HEK293 (cell line): ENCODE measurements around the gene ZBTB1.

Experiments
- EGR2 ChIP-seq: fragments of 450-650 bp; formaldehyde crosslinking; IDR thresholded peaks from 2 replicates; pipeline ENCODE4 v1.5.1; 2016; ENCODE audit warnings: low read depth, missing biosample characterization, missing genetic modification characterization
- FEZF1 ChIP-seq: fragments of 450-650 bp; formaldehyde crosslinking; IDR thresholded peaks from 2 replicates; pipeline ENCODE4 v1.5.1; 2016; ENCODE audit warnings: missing biosample characterization, missing genetic modification characterization
- GFI1B ChIP-seq: fragments of 450-650 bp; formaldehyde crosslinking; IDR thresholded peaks from 2 replicates; pipeline ENCODE4 v1.5.1; 2016; ENCODE audit warnings: missing biosample characterization, missing genetic modification characterization
- GLIS1 ChIP-seq: fragments of 450-650 bp; formaldehyde crosslinking; IDR thresholded peaks from 2 replicates; pipeline ENCODE4 v1.5.1; 2016; ENCODE audit warnings: missing biosample characterization, missing genetic modification characterization
- SCRT2 ChIP-seq: fragments of 450-650 bp; formaldehyde crosslinking; IDR thresholded peaks from 2 replicates; pipeline ENCODE4 v1.5.1; 2016; ENCODE audit warnings: missing biosample characterization, missing genetic modification characterization
- SP3 ChIP-seq: fragments of 450-650 bp; formaldehyde crosslinking; IDR thresholded peaks from 2 replicates; pipeline ENCODE4 v1.5.1; 2016; ENCODE audit warnings: missing biosample characterization, missing genetic modification characterization
- ZBTB17 ChIP-seq: fragments of 450-650 bp; formaldehyde crosslinking; IDR thresholded peaks from 2 replicates; pipeline ENCODE4 v1.5.1; 2016; ENCODE audit warnings: missing biosample characterization, missing genetic modification characterization
- ZFHX2 ChIP-seq: fragments of 450-650 bp; formaldehyde crosslinking; conservative IDR thresholded peaks from 2 replicates; pipeline ENCODE4 v1.5.1; 2016; ENCODE audit warnings: missing biosample characterization, missing genetic modification characterization
- ZFP37 ChIP-seq: fragments of 450-650 bp; formaldehyde crosslinking; IDR thresholded peaks from 2 replicates; pipeline ENCODE4 v1.5.1; 2016; ENCODE audit warnings: missing biosample characterization, missing genetic modification characterization
- ZNF146 ChIP-seq: fragments of 450-650 bp; formaldehyde crosslinking; IDR thresholded peaks from 2 replicates; pipeline ENCODE4 v1.5.1; 2016; ENCODE audit warnings: missing biosample characterization, missing genetic modification characterization
- ZNF335 ChIP-seq: fragments of 450-650 bp; formaldehyde crosslinking; conservative IDR thresholded peaks from 2 replicates; pipeline ENCODE4 v1.5.1; 2016; ENCODE audit warnings: missing biosample characterization, missing genetic modification characterization
- ZNF510 ChIP-seq: fragments of 450-650 bp; formaldehyde crosslinking; IDR thresholded peaks from 2 replicates; pipeline ENCODE4 v1.5.1; 2018; ENCODE audit warnings: mild to moderate bottlenecking, missing genetic modification characterization, missing biosample characterization; ENCODE audit not compliant: insufficient replicate concordance
- ZNF600 ChIP-seq: fragments of 450-650 bp; formaldehyde crosslinking; IDR thresholded peaks from 2 replicates; pipeline ENCODE4 v1.5.1; 2016; ENCODE audit warnings: missing biosample characterization, missing genetic modification characterization
- ZNF658 ChIP-seq: fragments of 450-650 bp; formaldehyde crosslinking; IDR thresholded peaks from 2 replicates; pipeline ENCODE4; 2016; ENCODE audit warnings: missing biosample characterization, missing genetic modification characterization
- ZNF76 ChIP-seq: fragments of 450-650 bp; formaldehyde crosslinking; IDR thresholded peaks from 2 replicates; pipeline ENCODE4; 2016; ENCODE audit warnings: low read depth, missing biosample characterization, missing genetic modification characterization, borderline replicate concordance
- TF ChIP-seq, protein P1 (sequence below): fragments of 450-650 bp; formaldehyde crosslinking; optimal IDR thresholded peaks from 2 replicates; pipeline ENCODE3; 2016; ENCODE audit warnings: missing biosample characterization, mild to moderate bottlenecking, missing genetic modification characterization
- TF ChIP-seq, protein P2 (sequence below): fragments of 450-650 bp; formaldehyde crosslinking; IDR thresholded peaks from 2 replicates; pipeline ENCODE4 v1.5.1; 2016; ENCODE audit warnings: missing biosample characterization, missing genetic modification characterization
- TF ChIP-seq, protein P3 (sequence below): fragments of 450-650 bp; formaldehyde crosslinking; conservative IDR thresholded peaks from 2 replicates; pipeline ENCODE4 v1.5.1; 2016; ENCODE audit warnings: low read depth, missing biosample characterization, missing genetic modification characterization
- TF ChIP-seq, protein P4 (sequence below): fragments of 450-650 bp; IDR thresholded peaks from 2 replicates; pipeline ENCODE4 v1.5.1; 2018; ENCODE audit warnings: missing biosample characterization, mild to moderate bottlenecking, missing genetic modification characterization
- TF ChIP-seq, protein P5 (sequence below): fragments of 450-650 bp; formaldehyde crosslinking; IDR thresholded peaks from 2 replicates; pipeline ENCODE4 v1.5.1; 2016; ENCODE audit warnings: missing biosample characterization, missing genetic modification characterization
- TF ChIP-seq, protein P6 (sequence below): fragments of 450-650 bp; formaldehyde crosslinking; IDR thresholded peaks from 2 replicates; pipeline ENCODE4 v1.5.1; 2016; ENCODE audit warnings: missing biosample characterization, missing genetic modification characterization
- TF ChIP-seq, protein P7 (sequence below): sonication (generic); formaldehyde crosslinking; IDR thresholded peaks from 2 replicates; pipeline ENCODE4 v1.8.1; 2022; ENCODE audit warnings: mild to moderate bottlenecking, moderate library complexity, missing genetic modification reagents
- TF ChIP-seq, protein P8 (sequence below): fragments of 450-650 bp; formaldehyde crosslinking; IDR thresholded peaks from 2 replicates; pipeline ENCODE4 v1.5.1; 2016; ENCODE audit warnings: missing biosample characterization, missing genetic modification characterization

The ZBTB1 gene

DNA sequence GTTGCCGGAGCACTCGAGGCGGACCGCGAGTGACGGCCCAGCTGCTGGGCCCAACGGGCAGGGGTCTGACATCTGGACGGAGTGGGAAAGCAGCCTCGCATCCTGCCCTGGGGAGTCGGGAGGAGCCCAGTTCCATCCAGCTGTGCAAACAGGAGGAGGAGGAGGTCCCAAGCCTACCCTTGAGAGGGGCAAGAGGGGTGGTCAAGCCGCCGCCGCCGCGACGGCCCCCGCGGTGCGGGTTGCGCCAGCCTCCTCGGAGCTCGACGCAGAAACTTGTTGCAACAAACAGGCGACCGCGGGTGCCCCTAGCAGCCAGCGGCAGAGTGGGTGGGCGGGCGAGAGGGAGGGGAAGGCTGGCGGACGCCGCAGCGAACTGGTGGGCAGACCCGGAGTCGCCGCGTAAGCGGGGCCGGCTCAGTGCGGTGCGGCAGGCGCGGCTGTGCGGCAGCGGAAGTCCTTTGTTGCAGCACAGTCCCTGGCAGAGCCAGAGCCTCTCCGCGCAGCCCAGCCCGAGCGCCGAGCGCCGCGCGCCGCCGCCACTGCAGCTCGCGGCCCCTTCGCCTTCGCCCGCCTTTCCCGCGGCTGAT, at the start of gene ZBTB1 (continued):
- TF ChIP-seq, protein P1, sequence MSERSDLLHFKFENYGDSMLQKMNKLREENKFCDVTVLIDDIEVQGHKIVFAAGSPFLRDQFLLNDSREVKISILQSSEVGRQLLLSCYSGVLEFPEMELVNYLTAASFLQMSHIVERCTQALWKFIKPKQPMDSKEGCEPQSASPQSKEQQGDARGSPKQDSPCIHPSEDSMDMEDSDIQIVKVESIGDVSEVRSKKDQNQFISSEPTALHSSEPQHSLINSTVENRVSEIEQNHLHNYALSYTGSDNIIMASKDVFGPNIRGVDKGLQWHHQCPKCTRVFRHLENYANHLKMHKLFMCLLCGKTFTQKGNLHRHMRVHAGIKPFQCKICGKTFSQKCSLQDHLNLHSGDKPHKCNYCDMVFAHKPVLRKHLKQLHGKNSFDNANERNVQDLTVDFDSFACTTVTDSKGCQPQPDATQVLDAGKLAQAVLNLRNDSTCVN (tag by site-specific recombination), result peak; percentile 72
- TF ChIP-seq ZBTB17 (peak; percentile 80), EGR2 (peak; percentile 32; the same call in 1 of the 2 replicates), SP3 (tag by site-specific recombination) (peak; percentile 73), GLIS1 (tag by site-specific recombination) (peak; percentile 86), ZNF658 (tag by site-specific recombination) (no peak), ZNF600 (peak; percentile 91), ZNF510 (tag by site-specific recombination) (no peak), GFI1B (tag by site-specific recombination) (no peak), ZNF76 (tag by site-specific recombination) (0 out of 2 replicates have a peak, but pooled peaks have one; percentile 6), FEZF1 (tag by site-specific recombination) (peak; percentile 8; the same call in 1 of the 2 replicates), ZFHX2 (tag by site-specific recombination) (peak; percentile 58; the same call in 1 of the 2 replicates), ZNF335 (tag by site-specific recombination) (peak; percentile 50), ZNF146 (tag by site-specific recombination) (0 out of 2 replicates have a peak, but pooled peaks have one; percentile 1), SCRT2 (tag by site-specific recombination) (peak; percentile 98), ZFP37 (tag by site-specific recombination) (0 out of 2 replicates have a peak, but pooled peaks have one; percentile 77)
- TF ChIP-seq, protein P2, sequence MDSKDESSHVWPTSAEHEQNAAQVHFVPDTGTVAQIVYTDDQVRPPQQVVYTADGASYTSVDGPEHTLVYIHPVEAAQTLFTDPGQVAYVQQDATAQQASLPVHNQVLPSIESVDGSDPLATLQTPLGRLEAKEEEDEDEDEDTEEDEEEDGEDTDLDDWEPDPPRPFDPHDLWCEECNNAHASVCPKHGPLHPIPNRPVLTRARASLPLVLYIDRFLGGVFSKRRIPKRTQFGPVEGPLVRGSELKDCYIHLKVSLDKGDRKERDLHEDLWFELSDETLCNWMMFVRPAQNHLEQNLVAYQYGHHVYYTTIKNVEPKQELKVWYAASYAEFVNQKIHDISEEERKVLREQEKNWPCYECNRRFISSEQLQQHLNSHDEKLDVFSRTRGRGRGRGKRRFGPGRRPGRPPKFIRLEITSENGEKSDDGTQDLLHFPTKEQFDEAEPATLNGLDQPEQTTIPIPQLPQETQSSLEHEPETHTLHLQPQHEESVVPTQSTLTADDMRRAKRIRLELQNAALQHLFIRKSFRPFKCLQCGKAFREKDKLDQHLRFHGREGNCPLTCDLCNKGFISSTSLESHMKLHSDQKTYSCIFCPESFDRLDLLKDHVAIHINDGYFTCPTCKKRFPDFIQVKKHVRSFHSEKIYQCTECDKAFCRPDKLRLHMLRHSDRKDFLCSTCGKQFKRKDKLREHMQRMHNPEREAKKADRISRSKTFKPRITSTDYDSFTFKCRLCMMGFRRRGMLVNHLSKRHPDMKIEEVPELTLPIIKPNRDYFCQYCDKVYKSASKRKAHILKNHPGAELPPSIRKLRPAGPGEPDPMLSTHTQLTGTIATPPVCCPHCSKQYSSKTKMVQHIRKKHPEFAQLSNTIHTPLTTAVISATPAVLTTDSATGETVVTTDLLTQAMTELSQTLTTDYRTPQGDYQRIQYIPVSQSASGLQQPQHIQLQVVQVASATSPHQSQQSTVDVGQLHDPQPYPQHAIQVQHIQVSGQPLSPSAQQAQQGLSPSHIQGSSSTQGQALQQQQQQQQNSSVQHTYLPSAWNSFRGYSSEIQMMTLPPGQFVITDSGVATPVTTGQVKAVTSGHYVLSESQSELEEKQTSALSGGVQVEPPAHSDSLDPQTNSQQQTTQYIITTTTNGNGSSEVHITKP (tag by site-specific recombination), result peak; percentile 98
- TF ChIP-seq, protein P3, sequence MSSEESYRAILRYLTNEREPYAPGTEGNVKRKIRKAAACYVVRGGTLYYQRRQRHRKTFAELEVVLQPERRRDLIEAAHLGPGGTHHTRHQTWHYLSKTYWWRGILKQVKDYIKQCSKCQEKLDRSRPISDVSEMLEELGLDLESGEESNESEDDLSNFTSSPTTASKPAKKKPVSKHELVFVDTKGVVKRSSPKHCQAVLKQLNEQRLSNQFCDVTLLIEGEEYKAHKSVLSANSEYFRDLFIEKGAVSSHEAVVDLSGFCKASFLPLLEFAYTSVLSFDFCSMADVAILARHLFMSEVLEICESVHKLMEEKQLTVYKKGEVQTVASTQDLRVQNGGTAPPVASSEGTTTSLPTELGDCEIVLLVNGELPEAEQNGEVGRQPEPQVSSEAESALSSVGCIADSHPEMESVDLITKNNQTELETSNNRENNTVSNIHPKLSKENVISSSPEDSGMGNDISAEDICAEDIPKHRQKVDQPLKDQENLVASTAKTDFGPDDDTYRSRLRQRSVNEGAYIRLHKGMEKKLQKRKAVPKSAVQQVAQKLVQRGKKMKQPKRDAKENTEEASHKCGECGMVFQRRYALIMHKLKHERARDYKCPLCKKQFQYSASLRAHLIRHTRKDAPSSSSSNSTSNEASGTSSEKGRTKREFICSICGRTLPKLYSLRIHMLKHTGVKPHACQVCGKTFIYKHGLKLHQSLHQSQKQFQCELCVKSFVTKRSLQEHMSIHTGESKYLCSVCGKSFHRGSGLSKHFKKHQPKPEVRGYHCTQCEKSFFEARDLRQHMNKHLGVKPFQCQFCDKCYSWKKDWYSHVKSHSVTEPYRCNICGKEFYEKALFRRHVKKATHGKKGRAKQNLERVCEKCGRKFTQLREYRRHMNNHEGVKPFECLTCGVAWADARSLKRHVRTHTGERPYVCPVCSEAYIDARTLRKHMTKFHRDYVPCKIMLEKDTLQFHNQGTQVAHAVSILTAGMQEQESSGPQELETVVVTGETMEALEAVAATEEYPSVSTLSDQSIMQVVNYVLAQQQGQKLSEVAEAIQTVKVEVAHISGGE (tag by site-specific recombination), result peak; percentile 90
- TF ChIP-seq, protein P4, sequence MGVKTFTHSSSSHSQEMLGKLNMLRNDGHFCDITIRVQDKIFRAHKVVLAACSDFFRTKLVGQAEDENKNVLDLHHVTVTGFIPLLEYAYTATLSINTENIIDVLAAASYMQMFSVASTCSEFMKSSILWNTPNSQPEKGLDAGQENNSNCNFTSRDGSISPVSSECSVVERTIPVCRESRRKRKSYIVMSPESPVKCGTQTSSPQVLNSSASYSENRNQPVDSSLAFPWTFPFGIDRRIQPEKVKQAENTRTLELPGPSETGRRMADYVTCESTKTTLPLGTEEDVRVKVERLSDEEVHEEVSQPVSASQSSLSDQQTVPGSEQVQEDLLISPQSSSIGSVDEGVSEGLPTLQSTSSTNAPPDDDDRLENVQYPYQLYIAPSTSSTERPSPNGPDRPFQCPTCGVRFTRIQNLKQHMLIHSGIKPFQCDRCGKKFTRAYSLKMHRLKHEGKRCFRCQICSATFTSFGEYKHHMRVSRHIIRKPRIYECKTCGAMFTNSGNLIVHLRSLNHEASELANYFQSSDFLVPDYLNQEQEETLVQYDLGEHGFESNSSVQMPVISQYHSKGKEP, result peak; percentile 89
- TF ChIP-seq, protein P5, sequence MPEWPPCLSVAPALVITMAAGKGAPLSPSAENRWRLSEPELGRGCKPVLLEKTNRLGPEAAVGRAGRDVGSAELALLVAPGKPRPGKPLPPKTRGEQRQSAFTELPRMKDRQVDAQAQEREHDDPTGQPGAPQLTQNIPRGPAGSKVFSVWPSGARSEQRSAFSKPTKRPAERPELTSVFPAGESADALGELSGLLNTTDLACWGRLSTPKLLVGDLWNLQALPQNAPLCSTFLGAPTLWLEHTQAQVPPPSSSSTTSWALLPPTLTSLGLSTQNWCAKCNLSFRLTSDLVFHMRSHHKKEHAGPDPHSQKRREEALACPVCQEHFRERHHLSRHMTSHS (tag by site-specific recombination), result no peak
- TF ChIP-seq, protein P6, sequence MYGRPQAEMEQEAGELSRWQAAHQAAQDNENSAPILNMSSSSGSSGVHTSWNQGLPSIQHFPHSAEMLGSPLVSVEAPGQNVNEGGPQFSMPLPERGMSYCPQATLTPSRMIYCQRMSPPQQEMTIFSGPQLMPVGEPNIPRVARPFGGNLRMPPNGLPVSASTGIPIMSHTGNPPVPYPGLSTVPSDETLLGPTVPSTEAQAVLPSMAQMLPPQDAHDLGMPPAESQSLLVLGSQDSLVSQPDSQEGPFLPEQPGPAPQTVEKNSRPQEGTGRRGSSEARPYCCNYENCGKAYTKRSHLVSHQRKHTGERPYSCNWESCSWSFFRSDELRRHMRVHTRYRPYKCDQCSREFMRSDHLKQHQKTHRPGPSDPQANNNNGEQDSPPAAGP, result 0 out of 2 replicates have a peak, but pooled peaks have one; percentile 51
- TF ChIP-seq, protein P7, sequence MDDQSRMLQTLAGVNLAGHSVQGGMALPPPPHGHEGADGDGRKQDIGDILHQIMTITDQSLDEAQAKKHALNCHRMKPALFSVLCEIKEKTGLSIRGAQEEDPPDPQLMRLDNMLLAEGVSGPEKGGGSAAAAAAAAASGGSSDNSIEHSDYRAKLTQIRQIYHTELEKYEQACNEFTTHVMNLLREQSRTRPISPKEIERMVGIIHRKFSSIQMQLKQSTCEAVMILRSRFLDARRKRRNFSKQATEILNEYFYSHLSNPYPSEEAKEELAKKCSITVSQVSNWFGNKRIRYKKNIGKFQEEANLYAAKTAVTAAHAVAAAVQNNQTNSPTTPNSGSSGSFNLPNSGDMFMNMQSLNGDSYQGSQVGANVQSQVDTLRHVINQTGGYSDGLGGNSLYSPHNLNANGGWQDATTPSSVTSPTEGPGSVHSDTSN (CRISPR knock-in tag), result no peak
- TF ChIP-seq, protein P8, sequence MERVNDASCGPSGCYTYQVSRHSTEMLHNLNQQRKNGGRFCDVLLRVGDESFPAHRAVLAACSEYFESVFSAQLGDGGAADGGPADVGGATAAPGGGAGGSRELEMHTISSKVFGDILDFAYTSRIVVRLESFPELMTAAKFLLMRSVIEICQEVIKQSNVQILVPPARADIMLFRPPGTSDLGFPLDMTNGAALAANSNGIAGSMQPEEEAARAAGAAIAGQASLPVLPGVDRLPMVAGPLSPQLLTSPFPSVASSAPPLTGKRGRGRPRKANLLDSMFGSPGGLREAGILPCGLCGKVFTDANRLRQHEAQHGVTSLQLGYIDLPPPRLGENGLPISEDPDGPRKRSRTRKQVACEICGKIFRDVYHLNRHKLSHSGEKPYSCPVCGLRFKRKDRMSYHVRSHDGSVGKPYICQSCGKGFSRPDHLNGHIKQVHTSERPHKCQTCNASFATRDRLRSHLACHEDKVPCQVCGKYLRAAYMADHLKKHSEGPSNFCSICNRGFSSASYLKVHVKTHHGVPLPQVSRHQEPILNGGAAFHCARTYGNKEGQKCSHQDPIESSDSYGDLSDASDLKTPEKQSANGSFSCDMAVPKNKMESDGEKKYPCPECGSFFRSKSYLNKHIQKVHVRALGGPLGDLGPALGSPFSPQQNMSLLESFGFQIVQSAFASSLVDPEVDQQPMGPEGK, result peak; percentile 96
